GM19023 (cell line): ENCODE results near the gene TBC1D9.
A peak's percentile ranks its signal among the peaks of the same experiment; 100 is the strongest.

Source experiments
- ATAC-seq: cut with Tn5 transposase; IDR thresholded peaks from one replicate; pipeline ENCODE4 v1.9.1; 2021; ENCODE audit warnings: mild to moderate bottlenecking, moderate library complexity; ENCODE audit not compliant: unreplicated experiment

TBC1D9 gene

GRCh38 chr4:140659943-140660700, 96.1 kb downstream of the TBC1D9 start:
- ATAC-seq = no peak

- no peak for ATAC-seq
Measured at GRCh38 chr4:140654495-140654814, 101.7 kb downstream of the TBC1D9 start.

DNA sequence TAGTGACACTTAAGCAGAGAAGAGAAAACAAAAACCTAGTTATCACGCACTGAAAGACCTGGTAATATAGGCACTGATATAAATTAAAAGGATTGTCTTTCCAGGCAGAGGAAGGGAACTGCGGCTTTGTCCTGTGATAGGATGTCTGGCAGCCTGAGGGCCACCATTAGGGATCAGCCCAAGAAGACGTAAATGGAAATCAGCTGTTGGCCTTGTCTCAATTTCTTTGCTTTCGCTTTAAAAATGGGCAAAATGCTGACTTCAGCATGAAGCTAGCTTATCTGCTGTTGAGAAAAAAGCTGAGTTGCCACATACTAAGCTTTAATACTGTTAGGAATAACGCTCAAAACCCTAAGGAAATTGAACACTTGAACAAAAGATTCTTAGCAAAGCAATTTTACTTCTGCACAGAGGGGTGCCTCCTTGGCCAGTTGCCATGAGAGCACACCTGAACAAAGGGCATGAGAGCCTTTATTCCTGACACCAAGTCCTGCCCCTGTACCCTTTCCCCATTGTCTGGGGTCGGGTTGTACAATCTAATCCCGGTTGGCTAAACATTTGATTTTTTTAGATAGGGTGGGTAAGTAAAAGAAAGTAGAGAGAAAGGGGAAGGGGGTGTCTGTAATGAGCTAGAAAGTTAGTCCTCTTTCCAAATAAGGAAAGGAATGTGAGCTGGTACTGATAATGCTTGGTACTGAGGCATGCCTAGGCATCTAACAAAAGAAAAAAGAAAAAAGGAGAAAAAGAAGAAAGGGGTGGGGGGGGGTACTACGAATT, 102.3 kb downstream of the TBC1D9 start:
- no peak for ATAC-seq

- no peak for ATAC-seq
Measured at GRCh38 chr4:140652601-140653000, 103.6 kb downstream of the TBC1D9 start.

GRCh38 chr4:140648716-140649308, 107.4 kb downstream of the TBC1D9 start:
- no peak for ATAC-seq

- ATAC-seq = no peak
Measured at GRCh38 chr4:140645614-140646412, 110.4 kb downstream of the TBC1D9 start.

DNA sequence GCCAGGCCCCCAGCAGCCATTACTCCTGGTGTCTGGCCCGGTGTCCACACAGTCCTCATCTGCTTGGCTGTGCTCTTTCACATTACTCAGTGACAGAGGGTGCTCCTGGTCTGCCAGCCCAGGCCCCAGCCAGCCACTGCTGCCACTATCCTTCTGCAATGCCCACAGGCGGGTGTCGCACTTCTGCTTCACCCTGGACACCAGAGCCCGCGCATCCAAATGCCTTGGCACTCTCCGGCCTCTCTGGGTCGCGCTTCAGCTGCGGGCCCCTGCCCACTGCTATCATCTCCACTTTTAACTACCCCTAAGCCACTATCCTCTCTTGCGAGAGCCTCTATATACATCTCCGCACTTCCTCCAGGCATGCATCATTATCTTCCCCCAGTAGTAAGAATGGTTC, 111.0 kb downstream of the TBC1D9 start:
- ATAC-seq = no peak

DNA sequence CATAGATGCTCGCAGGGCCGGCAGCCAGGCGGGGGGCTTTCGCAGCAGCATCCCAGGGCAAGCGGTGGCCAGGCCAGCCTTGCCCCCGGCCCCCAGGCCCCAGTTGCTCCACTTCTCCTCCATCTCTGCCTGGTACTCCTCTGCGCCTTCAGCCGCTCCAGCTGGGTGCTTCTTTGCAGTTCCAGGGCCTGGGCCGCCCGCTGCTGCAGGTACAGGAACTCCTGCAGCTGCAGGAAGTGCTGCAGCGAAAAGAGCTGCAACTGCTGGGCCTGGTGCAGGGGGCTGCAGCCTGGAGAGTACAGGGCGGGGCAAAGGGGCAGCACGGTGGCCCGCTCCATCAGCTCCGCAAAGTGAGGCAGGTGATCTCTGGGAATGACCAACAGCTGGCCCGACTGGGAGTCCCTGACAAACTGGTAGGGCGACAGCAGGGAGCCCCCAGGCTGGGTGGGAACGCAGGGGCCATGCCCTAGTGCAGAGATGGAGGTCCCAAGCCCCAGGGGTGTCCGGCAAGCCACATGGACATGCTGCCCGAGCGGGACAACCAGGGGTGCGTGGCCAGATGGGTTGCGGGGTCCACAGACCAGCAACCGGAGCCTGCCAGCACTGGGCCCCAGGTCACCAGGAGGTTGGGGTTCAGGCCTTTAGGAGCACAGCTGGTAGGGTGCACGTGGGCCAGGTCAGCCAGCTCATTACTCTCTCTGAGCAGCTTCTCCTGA, 111.6 kb downstream of the TBC1D9 start:
- ATAC-seq = no peak

DNA sequence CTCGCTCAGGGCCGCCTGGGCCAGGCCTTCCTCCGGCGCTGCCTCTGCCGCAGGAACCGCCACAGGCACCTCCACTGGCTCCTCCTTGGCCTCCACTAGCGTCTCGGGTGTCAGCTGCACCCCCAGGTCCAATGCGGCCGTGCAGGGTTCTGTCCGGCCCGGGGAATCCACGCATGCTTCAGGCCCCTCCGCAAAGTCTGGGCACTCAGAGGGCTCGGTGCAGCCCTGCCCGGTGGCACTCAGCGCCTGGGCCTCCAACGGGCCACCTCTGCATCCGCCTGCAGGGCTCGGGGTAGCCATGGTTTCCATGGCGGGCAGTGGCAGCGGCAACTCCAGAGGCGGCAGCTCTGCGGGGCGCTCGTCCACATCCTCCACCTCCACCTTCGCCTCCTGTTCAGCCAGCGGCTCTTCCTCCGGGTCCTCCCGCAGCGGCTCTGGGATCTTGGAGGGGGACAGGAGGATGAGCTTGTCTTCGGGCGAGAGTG, 112.6 kb downstream of the TBC1D9 start:
- ATAC-seq = no peak

DNA sequence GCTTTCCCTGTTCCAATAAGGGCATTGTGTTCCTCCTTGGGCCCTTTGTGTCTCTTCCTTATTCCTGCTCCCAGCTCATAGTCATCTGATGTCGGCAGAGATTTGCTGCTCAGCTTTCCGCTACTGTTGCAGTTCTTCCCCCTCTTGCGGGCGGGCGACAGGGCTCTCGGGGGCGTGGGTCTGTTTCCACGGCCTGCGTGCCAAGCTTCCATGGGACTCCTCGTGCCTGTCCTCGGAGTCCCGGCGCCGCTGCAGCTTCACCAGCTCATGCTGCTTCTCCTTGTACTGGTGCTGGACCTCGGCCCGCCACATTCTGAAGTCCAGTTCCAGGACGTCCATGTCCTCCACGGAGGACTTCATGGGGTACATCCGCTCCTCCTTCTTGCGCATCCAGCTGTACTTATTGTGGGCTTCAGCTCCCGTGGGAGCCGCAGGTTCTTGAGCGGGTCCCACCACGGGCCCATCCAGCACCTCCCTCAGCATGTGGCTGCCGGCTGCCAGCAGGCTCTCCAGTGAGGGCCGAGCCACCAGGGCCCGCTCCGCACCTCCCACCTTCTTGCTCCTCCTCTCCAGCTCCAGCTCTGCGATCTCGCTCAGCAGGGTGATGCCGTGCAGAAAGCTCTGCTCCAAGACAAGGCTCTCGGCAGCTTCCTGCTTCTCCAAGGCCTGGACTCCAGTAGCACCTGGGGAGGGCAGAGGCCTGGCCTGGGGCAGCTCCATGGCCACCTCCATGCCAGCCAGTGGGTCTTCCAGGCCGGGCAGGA, 113.3 kb downstream of the TBC1D9 start:
- no peak for ATAC-seq

DNA sequence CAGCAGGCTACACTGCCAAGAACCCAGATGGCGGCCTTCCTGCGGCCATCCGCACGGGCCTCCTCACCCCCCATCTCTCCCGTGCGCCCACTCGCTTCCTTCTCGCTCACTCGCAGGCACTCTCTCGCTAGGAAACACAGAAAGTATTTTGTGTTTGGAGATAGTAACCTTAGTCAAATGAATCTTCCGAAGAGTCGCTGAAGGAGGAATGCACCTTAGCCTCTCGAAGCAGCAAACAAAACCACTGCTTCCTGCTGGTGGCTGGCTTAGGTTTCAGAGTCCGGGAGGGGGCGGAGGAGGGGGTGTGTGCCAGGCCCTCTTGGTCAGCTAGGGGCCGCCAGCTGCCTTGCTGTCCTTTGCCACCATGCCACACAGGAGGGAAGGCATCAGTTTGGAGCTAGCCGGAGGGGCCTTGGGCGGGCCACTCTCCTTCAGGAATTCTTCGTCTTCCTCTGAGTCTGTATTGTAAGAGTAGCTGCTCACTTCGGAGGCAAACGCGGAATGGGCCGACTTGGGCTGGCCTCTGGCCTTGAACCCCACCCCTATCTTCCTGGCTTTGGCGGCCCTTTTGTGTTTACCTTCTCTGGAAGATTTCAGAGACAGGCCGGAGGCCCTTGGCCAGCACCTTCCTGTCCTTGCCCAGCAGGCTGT, 114.3 kb downstream of the TBC1D9 start:
- no peak for ATAC-seq

DNA sequence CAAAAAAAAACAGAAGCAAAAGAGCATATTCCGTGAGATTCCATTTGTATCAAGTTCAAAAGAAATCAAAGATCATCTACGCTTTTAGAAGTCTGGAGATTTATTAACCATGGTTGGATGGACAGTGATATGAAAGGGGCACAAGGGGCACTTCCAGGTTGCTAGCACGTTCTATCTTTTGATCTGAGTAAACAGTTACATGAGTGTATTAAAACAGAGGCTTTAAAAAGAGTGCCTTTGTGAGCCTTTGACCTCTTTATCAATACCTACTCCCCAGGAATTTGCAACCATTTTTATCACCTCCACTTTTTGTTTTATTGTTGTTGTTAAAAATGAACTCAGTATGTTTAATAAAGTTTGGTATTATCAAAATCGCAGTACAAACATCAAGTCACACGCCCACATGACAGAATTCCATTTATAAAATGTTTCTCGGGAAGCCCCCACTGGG, 115.1 kb downstream of the TBC1D9 start:
- no peak for ATAC-seq

- no peak for ATAC-seq
Measured at GRCh38 chr4:140640150-140640748, 115.9 kb downstream of the TBC1D9 start.

DNA sequence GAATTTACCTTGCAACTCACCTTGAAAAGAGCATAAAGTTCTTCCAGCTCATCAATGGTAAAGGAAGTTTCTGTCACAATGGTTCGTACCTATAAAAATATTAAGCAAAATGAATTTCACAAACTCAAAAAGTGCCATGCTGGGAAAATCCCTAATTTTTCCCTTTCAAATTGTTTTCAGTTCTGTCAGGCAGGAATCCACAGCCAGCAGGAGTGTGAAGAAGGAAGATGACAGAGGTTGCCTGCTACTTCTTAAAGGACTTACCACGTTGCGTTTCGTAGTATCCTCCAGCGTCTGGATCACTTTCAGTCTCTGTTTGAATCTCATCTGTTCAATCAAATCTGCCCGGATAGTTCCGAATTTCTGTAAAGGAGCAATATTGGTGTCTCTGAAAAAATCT, 117.1 kb downstream of the TBC1D9 start:
- no peak for ATAC-seq

GRCh38 chr4:140637836-140638235, 118.3 kb downstream of the TBC1D9 start:
- peak; percentile 86 for ATAC-seq

DNA sequence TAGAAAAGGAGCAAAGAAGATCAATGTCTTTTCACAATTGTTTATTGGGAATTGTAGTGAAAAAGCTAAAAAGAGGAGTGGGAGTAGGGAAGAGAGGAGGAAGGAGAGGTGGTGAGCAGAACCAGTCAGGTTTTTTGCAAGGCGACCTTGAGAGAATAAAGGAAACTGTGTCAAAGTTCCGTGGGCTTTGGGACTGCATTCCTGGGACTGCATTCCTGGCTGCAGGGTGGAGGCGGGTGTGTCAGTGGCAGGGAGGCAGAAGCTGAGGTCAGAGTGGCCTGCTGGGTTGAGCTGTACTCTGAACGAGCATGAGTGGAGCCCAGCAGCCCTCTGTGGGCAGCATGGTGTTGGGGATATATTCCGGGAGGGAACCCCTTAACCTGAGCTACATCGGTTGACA, 120.6 kb downstream of the TBC1D9 start:
- no peak for ATAC-seq

GRCh38 chr4:140633951-140634350, 122.2 kb downstream of the TBC1D9 start:
- ATAC-seq = no peak

- no peak for ATAC-seq
Measured at GRCh38 chr4:140633124-140633523, 123.1 kb downstream of the TBC1D9 start.

DNA sequence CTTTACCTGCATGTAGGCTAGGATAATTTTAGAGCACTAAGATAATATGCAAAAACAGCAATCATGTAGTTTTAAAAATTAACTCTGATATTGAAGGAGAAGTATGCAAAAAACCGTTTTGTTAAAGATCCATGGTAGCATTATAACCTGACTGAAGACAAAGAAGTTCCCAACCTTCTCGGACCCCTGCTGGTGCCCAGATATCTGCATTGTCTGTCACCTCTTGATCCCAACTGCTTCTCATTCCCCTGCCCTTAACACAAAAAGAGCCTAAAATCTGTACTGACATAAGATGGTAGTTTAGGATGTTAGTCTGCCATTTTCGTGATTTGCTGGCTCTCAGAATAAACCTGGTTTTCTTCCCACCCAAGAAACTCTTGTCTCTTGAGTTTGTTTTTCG, 125.9 kb downstream of the TBC1D9 start:
- ATAC-seq = no peak
